ENCODE measurements around the gene GJB6. TPM values are rescaled to one million over a fixed set of nuclear protein-coding genes. Genes with fewer than 3 reads are reported as not detected.

The GJB6 gene
- total RNA-seq: 0.16 TPM in 1 of 2 replicates, not detected in the other

DNA sequence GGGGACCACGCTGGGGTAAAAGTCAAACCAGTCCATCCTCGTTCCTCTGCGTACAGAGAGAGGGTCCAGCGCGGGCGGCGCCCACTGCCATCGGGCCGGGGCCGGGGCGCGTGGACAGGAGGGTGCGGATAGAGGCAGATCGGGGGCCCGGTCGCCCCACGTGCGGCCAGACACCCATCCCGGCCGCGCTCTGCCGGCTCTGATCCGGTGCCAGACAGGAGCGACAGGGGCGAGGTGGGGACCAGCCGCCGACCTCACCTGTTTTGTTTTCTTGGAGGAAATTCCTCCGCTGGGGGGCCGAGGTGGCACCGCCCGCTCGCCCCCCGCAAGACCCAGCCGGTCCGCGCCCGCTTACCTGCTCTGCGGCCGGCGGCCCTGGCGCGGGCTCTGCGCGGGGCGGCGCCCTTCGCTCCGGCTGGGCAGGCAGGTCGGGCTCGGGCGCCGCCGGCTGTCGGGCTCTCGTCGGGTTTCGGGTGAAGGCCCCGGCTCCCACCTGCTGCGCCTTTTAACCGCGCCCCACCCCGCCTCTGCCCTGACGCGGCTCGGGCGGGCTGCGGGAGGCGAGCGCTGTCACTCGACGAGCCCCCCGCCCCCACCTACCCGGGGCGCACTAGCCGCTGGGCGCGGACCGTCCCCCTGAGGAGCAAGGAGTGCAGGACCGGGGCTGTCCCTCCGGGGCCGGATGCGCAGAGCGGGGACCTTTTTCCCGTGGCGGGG is at the start of gene GJB6:
GJB6 (minus strand) TSS at position 481 of the 717 bp plus-strand sequence. CDS start 8,839 bp downstream, outside the sequence.

DNA sequence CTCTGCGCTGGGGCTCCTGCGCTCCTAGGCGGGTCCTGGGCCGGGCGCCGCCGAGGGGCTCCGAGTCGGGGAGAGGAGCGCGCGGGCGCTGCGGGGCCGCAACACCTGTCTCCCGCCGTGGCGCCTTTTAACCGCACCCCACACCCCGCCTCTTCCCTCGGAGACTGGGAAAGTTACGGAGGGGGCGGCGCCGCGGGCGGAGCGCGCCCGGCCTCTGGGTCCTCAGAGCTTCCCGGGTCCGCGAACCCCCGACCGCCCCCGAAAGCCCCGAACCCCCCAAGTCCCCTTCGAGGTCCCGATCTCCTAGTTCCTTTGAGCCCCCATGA is 39.3 kb downstream of the GJB6 start, which contains the start of gene GJB2:
GJB2 (minus strand) TSS at position 103 of the 326 bp plus-strand sequence. CDS start 3,357 bp downstream, outside the sequence.

Other genes with a start within 250 kb of the GJB6 start
- gene GJA3, start 71.3 kb downstream of the GJB6 start, total RNA-seq: 0.49 and 0.51 TPM in 2 replicates
- 4.9 and 8.5 TPM in 2 replicates for gene GJB2, start 39.4 kb downstream of the GJB6 start, total RNA-seq

Measured in mesangial cell (primary cell).